GM19239 (cell line): ENCODE data around the gene SRRM3.
"Not testable (repeated sequence)": the region's sequence is repeated elsewhere in the genome, so short reads cannot be mapped to it uniquely, and the experiment has no call there.

Source experiments
- DNase-seq: peaks from one replicate; pipeline ENCODE4 v3.0.0; 2011; ENCODE audit warnings: low spot score; ENCODE audit not compliant: insufficient read length
- FAIRE-seq: peaks from 2 replicates; lab custom pipeline; 2011; peaks lifted over from hg19 to GRCh38; lab: Jason Lieb, UNC

The SRRM3 gene

GRCh38 chr7:76201732-76202665, at the start of gene SRRM3:
Gene SRRM3 (plus strand): TSS chr7:76201896. CDS start chr7:76235067, 33,171 bp downstream.
- FAIRE-seq (no peak), DNase-seq (peak; percentile 79)

GRCh38 chr7:76151932-76152331, 49.8 kb upstream of the SRRM3 start:
- FAIRE-seq = no peak
- no peak for DNase-seq

GRCh38 chr7:76153571-76154230, 48.0 kb upstream of the SRRM3 start:
- not testable (repeated sequence) for DNase-seq

GRCh38 chr7:76155938-76156337, 45.8 kb upstream of the SRRM3 start:
- FAIRE-seq (no peak), DNase-seq (no peak)

More at GRCh38 chr7:76153571-76154230, 48.0 kb upstream of the SRRM3 start:
- not testable (repeated sequence) for FAIRE-seq

GRCh38 chr7:76156992-76157685, 44.6 kb upstream of the SRRM3 start:
- not testable (repeated sequence) for FAIRE-seq

GRCh38 chr7:76158416-76158815, 43.3 kb upstream of the SRRM3 start:
- not testable (repeated sequence) for DNase-seq, FAIRE-seq

More at GRCh38 chr7:76156992-76157685, 44.6 kb upstream of the SRRM3 start:
- not testable (repeated sequence) for DNase-seq

- not testable (repeated sequence) for DNase-seq, FAIRE-seq
Measured at GRCh38 chr7:76162416-76163170, 39.1 kb upstream of the SRRM3 start.

- not testable (repeated sequence) for DNase-seq, FAIRE-seq
Measured at GRCh38 chr7:76163812-76164211, 37.9 kb upstream of the SRRM3 start.

- no peak for FAIRE-seq
Measured at GRCh38 chr7:76165106-76165972, 36.4 kb upstream of the SRRM3 start.

GRCh38 chr7:76165973-76166403, 35.7 kb upstream of the SRRM3 start:
- DNase-seq (no peak), FAIRE-seq (no peak)

More at GRCh38 chr7:76165106-76165972, 36.4 kb upstream of the SRRM3 start:
- no peak for DNase-seq

GRCh38 chr7:76166404-76167255, 35.1 kb upstream of the SRRM3 start:
- FAIRE-seq = peak; percentile 14
- peak; percentile 75 for DNase-seq

- no peak for DNase-seq
- no peak for FAIRE-seq
Measured at GRCh38 chr7:76173566-76174205, 28.0 kb upstream of the SRRM3 start.

GRCh38 chr7:76176951-76177350, 24.7 kb upstream of the SRRM3 start:
- DNase-seq, FAIRE-seq: not testable (repeated sequence)

GRCh38 chr7:76179686-76180085, 22.0 kb upstream of the SRRM3 start:
- DNase-seq = no peak
- no peak for FAIRE-seq

GRCh38 chr7:76182225-76182960, 19.3 kb upstream of the SRRM3 start:
- no peak for FAIRE-seq

GRCh38 chr7:76185187-76185896, 16.4 kb upstream of the SRRM3 start:
- DNase-seq = no peak
- no peak for FAIRE-seq

More at GRCh38 chr7:76182225-76182960, 19.3 kb upstream of the SRRM3 start:
- no peak for DNase-seq
